ENCODE results near the gene DIAPH2. TPM values are rescaled to one million over a fixed set of nuclear protein-coding genes. Genes with fewer than 3 reads are reported as not detected.

Gene DIAPH2
- total RNA-seq, 2 donors from 2014 or later, result 21.5 to 51.8 TPM

DNA sequence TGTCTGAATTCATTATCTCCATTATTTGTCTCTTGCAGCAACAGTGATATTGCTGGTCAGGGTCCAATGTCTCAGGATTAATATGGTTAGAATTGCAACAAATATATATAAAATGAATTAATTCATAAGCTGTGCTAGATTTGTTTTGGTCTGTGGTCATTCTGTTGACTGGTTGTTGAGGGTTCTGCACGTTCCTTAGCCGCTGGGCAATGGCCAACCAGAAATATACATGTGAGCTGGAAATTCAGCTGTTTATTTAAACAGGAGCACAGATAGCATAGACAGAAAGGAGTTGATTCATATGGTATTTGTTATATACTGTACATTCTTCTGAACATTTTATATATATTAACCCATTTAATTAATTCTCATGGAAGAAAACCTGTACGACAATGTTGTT, 299.9 kb downstream of the DIAPH2 start:
- peaks cover 36% of the 10 kb centered on the region for H3K4me1 Mint-ChIP-seq
- TF ChIP-seq, protein P1, sequence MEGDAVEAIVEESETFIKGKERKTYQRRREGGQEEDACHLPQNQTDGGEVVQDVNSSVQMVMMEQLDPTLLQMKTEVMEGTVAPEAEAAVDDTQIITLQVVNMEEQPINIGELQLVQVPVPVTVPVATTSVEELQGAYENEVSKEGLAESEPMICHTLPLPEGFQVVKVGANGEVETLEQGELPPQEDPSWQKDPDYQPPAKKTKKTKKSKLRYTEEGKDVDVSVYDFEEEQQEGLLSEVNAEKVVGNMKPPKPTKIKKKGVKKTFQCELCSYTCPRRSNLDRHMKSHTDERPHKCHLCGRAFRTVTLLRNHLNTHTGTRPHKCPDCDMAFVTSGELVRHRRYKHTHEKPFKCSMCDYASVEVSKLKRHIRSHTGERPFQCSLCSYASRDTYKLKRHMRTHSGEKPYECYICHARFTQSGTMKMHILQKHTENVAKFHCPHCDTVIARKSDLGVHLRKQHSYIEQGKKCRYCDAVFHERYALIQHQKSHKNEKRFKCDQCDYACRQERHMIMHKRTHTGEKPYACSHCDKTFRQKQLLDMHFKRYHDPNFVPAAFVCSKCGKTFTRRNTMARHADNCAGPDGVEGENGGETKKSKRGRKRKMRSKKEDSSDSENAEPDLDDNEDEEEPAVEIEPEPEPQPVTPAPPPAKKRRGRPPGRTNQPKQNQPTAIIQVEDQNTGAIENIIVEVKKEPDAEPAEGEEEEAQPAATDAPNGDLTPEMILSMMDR (conservative IDR thresholded peaks at IDR 0.05), result no peak
- no peak overlapping the region for H3K27ac ChIP-seq (ENCODE audit: low read depth, low read length)
- H3K36me3 ChIP-seq (ENCODE audit: control insufficient read depth, insufficient read depth, low read length), result no peaks in the 10 kb centered on the region
- 96% methylated on average over 2 of the region's 3 CpGs; no CpG with 5 or more reads in 1 of the 2 experiments for WGBS, 2 experiments (ENCODE audit: insufficient coverage in 1 of 2, insufficient read length in 1 of 2)
- H3K9me3 Mint-ChIP-seq, result no peaks in the 10 kb centered on the region
- H3K4me3 ChIP-seq (ENCODE audit: low read length), result no peak overlapping the region
- peak overlapping the region; percentile 2 for H3K27ac Mint-ChIP-seq
- H3K27me3 Mint-ChIP-seq (ENCODE audit: insufficient read depth), result no peaks in the 10 kb centered on the region
- no peaks in the 10 kb centered on the region for H3K27me3 ChIP-seq (ENCODE audit: control insufficient read depth, insufficient read depth, low read length, poor library complexity, severe bottlenecking)
- no peak overlapping the region for H3K4me3 Mint-ChIP-seq
- H3K4me1 ChIP-seq (ENCODE audit: control insufficient read depth, insufficient read depth, low read length), result no peaks in the 10 kb centered on the region
- no peaks in the 10 kb centered on the region for H3K36me3 Mint-ChIP-seq (ENCODE audit: low read depth)
- H3K9ac ChIP-seq (ENCODE audit: extremely low read depth, low read length, poor library complexity, severe bottlenecking), result no peak overlapping the region
- DNase-seq, result no peak
- no peaks in the 10 kb centered on the region for H3K9me3 ChIP-seq (ENCODE audit: control insufficient read depth, low read length)

DNA sequence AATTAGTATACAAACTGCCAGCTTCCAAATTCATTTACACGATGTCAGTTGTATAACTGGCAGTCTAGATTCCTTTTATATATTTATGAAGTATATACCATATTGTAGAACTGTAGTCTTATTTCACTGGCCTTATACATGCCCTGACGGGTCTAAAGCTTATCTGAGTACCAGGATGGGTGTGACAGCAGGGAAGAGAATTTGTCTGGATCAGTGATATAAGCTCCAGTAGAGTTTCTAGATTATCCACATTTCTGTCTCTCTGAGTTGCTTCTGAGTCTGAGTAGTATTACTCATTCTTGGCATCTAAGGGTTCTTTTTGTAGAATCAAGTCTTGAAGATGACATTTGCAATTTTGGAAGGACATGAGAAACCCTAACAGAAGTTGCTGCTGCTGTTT, 300.4 kb downstream of the DIAPH2 start:
- H3K4me3 Mint-ChIP-seq, result no peak overlapping the region
- H3K36me3 Mint-ChIP-seq (ENCODE audit: low read depth), result no peaks in the 10 kb centered on the region
- TF ChIP-seq, protein P1 (conservative IDR thresholded peaks at IDR 0.05), result no peak
- Histone ChIP-seq H3K4me1 (ENCODE audit: control insufficient read depth, insufficient read depth, low read length) (no peaks in the 10 kb centered on the region), H3K9me3 (ENCODE audit: control insufficient read depth, low read length) (no peaks in the 10 kb centered on the region), H3K36me3 (ENCODE audit: control insufficient read depth, insufficient read depth, low read length) (no peaks in the 10 kb centered on the region), H3K27ac (ENCODE audit: low read depth, low read length) (no peak overlapping the region), H3K27me3 (ENCODE audit: control insufficient read depth, insufficient read depth, low read length, poor library complexity, severe bottlenecking) (no peaks in the 10 kb centered on the region), H3K4me3 (ENCODE audit: low read length) (no peak overlapping the region), H3K9ac (ENCODE audit: extremely low read depth, low read length, poor library complexity, severe bottlenecking) (no peak overlapping the region)
- 67% methylated on average over 1 of the region's 2 CpGs; no CpG with 5 or more reads in 1 of the 2 experiments for WGBS, 2 experiments (ENCODE audit: insufficient coverage in 1 of 2, insufficient read length in 1 of 2)
- H3K4me1 Mint-ChIP-seq, result peaks cover 38% of the 10 kb centered on the region
- H3K27me3 Mint-ChIP-seq (ENCODE audit: insufficient read depth), result no peaks in the 10 kb centered on the region
- DNase-seq, result no peak
- no peaks in the 10 kb centered on the region for H3K9me3 Mint-ChIP-seq
- no peak overlapping the region for H3K27ac Mint-ChIP-seq

DNA sequence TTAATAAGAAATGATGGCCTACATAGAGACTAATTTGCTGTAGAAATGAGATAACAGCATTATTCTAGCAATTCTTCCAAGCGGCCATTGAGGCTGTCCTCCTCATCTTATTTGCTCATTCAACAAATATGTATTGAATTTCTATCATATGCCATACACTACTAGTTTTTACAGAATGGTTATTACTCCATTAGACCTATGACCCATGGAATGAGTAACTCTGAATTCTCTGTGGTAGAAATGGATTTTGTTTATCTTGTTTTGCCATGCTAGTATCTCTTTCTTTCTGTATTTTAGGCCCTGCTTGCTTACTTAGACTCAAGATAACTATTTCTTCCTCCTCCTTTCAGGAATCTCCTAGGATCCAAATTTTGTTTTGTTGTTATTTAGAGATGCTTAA, 302.6 kb downstream of the DIAPH2 start:
- Mint-ChIP-seq H3K36me3 (ENCODE audit: low read depth) (no peaks in the 10 kb centered on the region), H3K9me3 (no peaks in the 10 kb centered on the region), H3K27ac (no peak overlapping the region), H3K4me3 (no peak overlapping the region), H3K27me3 (ENCODE audit: insufficient read depth) (no peaks in the 10 kb centered on the region), H3K4me1 (peaks cover 39% of the 10 kb centered on the region)
- Histone ChIP-seq H3K36me3 (ENCODE audit: control insufficient read depth, insufficient read depth, low read length) (no peaks in the 10 kb centered on the region), H3K4me3 (ENCODE audit: low read length) (no peak overlapping the region), H3K27ac (ENCODE audit: low read depth, low read length) (no peak overlapping the region), H3K9ac (ENCODE audit: extremely low read depth, low read length, poor library complexity, severe bottlenecking) (no peak overlapping the region), H3K27me3 (ENCODE audit: control insufficient read depth, insufficient read depth, low read length, poor library complexity, severe bottlenecking) (no peaks in the 10 kb centered on the region), H3K4me1 (ENCODE audit: control insufficient read depth, insufficient read depth, low read length) (no peaks in the 10 kb centered on the region), H3K9me3 (ENCODE audit: control insufficient read depth, low read length) (no peaks in the 10 kb centered on the region)
- TF ChIP-seq, protein P1 (conservative IDR thresholded peaks at IDR 0.05), result no peak
- 100% methylated on average over 1 of the region's 1 CpG; no CpG with 5 or more reads in 1 of the 2 experiments for WGBS, 2 experiments (ENCODE audit: insufficient coverage in 1 of 2, insufficient read length in 1 of 2)
- DNase-seq, result no peak
